Esophagus squamous epithelium (tissue), 4 donors: ENCODE data around the gene NRF1.

Experiments used
- CTCF ChIP-seq, 6 experiments: fragments of 450-650 bp in 4 of 6; fragments of 200-600 bp in 2 of 6; sonication (generic) in 2 of 6; IDR thresholded peaks; one replicate each; pipeline ENCODE4 v1.5.1; 2016 to 2019; ENCODE audit warnings: antibody characterized with exemption in 6 of 6, mild to moderate bottlenecking in 4 of 6, moderate library complexity in 4 of 6
- POLR2A ChIP-seq, 4 donors: fragments of 450-650 bp; IDR thresholded peaks; one replicate each; pipeline ENCODE4 v1.6.1; 2017; ENCODE audit warnings: antibody characterized with exemption in 4 of 4, mild to moderate bottlenecking in 4 of 4, moderate library complexity in 3 of 4

- TF ChIP-seq CTCF (IDR thresholded peaks at IDR 0.05) (no peak), POLR2A (IDR thresholded peaks at IDR 0.05) (no peak)
Measured at GRCh38 chr7:129780974-129781927, 169.7 kb downstream of the NRF1 start.
